Left renal cortex interstitium (tissue), 4 donors: Measurements from ENCODE around the gene ZSCAN9. TPM values are rescaled to one million over a fixed set of nuclear protein-coding genes. Genes with fewer than 3 reads are reported as not detected.
A peak's percentile ranks its signal among the peaks of the same experiment; 100 is the strongest.

ENCODE experiments used
- DNase-seq, 4 donors: peaks; one replicate each; pipeline ENCODE4 v3.0.0-alpha.2; 2013; ENCODE audit warnings: low read depth in 4 of 4, low spot score in 2 of 4, missing footprints in 1 of 4
- polyA plus RNA-seq, 4 donors: library from polyadenylated mRNA; unstranded; fragments of 120-200 nt; gene quantifications; one replicate each; pipeline ENCODE4 v1.2.1, GENCODE V29; 2013; ENCODE audit not compliant: insufficient read length in 4 of 4

Gene ZSCAN9
- polyA plus RNA-seq, 4 donors, result 21.9 to 40.5 (median 33.3) TPM

GRCh38 chr6:28266563-28266961 is 41.5 kb downstream of the ZSCAN9 start:
- DNase-seq, result no peak

- DNase-seq, result peak; percentile 88 to 94 (median 91)
Observed at GRCh38 chr6:28266962-28267694, 42.1 kb downstream of the ZSCAN9 start, which contains the start of gene ZSCAN26. TSS of gene ZSCAN26 (plus strand) at chr6:28267143. CDS start at chr6:28271920, 4,777 bp downstream.

- DNase-seq, result no peak
Observed at GRCh38 chr6:28267695-28268059, 42.6 kb downstream of the ZSCAN9 start.

- DNase-seq, result no peak
Observed at GRCh38 chr6:28269492-28269891, 44.4 kb downstream of the ZSCAN9 start.

GRCh38 chr6:28274888-28275287 is 49.8 kb downstream of the ZSCAN9 start:
- no peak for DNase-seq

- DNase-seq, result no peak
Observed at GRCh38 chr6:28277746-28278145, 52.7 kb downstream of the ZSCAN9 start.

- no peak for DNase-seq
Observed at GRCh38 chr6:28280595-28281287, 55.7 kb downstream of the ZSCAN9 start.

- DNase-seq, result peak in 2 of 4 donors; percentile 39 to 41
Observed at GRCh38 chr6:28281288-28282064, 56.4 kb downstream of the ZSCAN9 start, which contains the start of gene PGBD1. TSS of gene PGBD1 (plus strand) at chr6:28281572. CDS start at chr6:28283814, 2,242 bp downstream.

- DNase-seq, result no peak
Observed at GRCh38 chr6:28282926-28283325, 57.9 kb downstream of the ZSCAN9 start.

Other genes starting within 250 kb of the ZSCAN9 start
- 1 to 10 TPM; 3.0 to 5.0 (median 4.1) TPM for gene ZNF165, start 144.7 kb upstream of the ZSCAN9 start, polyA plus RNA-seq
- 10 to 100 TPM; 10.5 to 11.7 (median 11.3) TPM for gene ZSCAN16, start 100.7 kb upstream of the ZSCAN9 start, polyA plus RNA-seq
- 10 to 100 TPM; 32.0 to 47.3 (median 41.8) TPM for gene ZKSCAN8, start 83.4 kb upstream of the ZSCAN9 start, polyA plus RNA-seq
- 10 to 100 TPM; 12.1 to 12.9 (median 12.3) TPM for gene ZKSCAN4, start 27.0 kb downstream of the ZSCAN9 start, polyA plus RNA-seq
- gene NKAPL, start 34.0 kb downstream of the ZSCAN9 start, polyA plus RNA-seq, result 1 to 10 TPM; 2.1 to 3.4 (median 2.6) TPM
- gene ZSCAN26, start 41.9 kb downstream of the ZSCAN9 start, polyA plus RNA-seq, result 10 to 100 TPM; 26.2 to 43.2 (median 35.8) TPM
- gene PGBD1, start 56.3 kb downstream of the ZSCAN9 start, polyA plus RNA-seq, result 10 to 100 TPM in 2 of 4 donors, 1 to 10 TPM in 2; 9.0 to 12.7 (median 10.7) TPM
- 10 to 100 TPM in 2 of 4 donors, 1 to 10 TPM in 2; 8.1 to 11.5 (median 10.3) TPM for gene ZSCAN31, start 110.9 kb downstream of the ZSCAN9 start, polyA plus RNA-seq
- 10 to 100 TPM in 2 of 4 donors, 1 to 10 TPM in 2; 6.9 to 14.6 (median 11.0) TPM for gene ZKSCAN3, start 124.7 kb downstream of the ZSCAN9 start, polyA plus RNA-seq
- 10 to 100 TPM; 12.4 to 17.1 (median 15.6) TPM for gene ZSCAN12, start 174.5 kb downstream of the ZSCAN9 start, polyA plus RNA-seq
- 10 to 100 TPM; 15.1 to 17.9 (median 16.6) TPM for gene ZSCAN23, start 218.2 kb downstream of the ZSCAN9 start, polyA plus RNA-seq